ENCODE results near the gene ZNF133. TPM values are rescaled to one million over a fixed set of nuclear protein-coding genes. Genes with fewer than 3 reads are reported as not detected.

The ZNF133 gene
- total and polyA plus RNA-seq, 2 of the 13 experiments (the other 11 are each of a cell fraction or from before 2014, with no cell fraction given), result 23.5 to 26.7 TPM

- TF ChIP-seq ZNF281 (CRISPR knock-in tag; IDR thresholded peaks at IDR 0.05; ENCODE audit: borderline replicate concordance) (peak; percentile 24; the same call in 1 of the 2 replicates), HMG20B (CRISPR knock-in tag; conservative IDR thresholded peaks at IDR 0.05) (peak; percentile 54; the same call in 1 of the 2 replicates), YY1 (IDR thresholded peaks at IDR 0.05; ENCODE audit: insufficient read depth, insufficient replicate concordance, low read depth, low read length) (peak; percentile 3), HDAC6 (IDR thresholded peaks at IDR 0.05; ENCODE audit: low read depth, low read length) (no peak), TP53 (CRISPR knock-in tag; conservative IDR thresholded peaks at IDR 0.05) (peak; percentile 94), ZNF710 (CRISPR knock-in tag; IDR thresholded peaks at IDR 0.05; ENCODE audit: borderline replicate concordance) (peak; percentile 6), ZBTB43 (CRISPR knock-in tag; conservative IDR thresholded peaks at IDR 0.05) (peak; percentile 21; the same call in 1 of the 2 replicates), HOXA9 (CRISPR knock-in tag; IDR thresholded peaks at IDR 0.05; ENCODE audit: borderline replicate concordance) (no peak), ZNF282 (IDR thresholded peaks at IDR 0.05; ENCODE audit: partially characterized antibody) (no peak), USF2 (IDR thresholded peaks at IDR 0.05; ENCODE audit: low read depth, low read length) (no peak), USF2 (CRISPR knock-in tag; IDR thresholded peaks at IDR 0.05; ENCODE audit: borderline replicate concordance) (peak; percentile 46; the same call in 1 of the 2 replicates), ZNF644 (CRISPR knock-in tag; IDR thresholded peaks at IDR 0.05; ENCODE audit: low read depth) (no peak; the same call in 1 of the 2 replicates)
Measured at GRCh38 chr20:18287915-18288748, at the start of gene ZNF133 (continued).
